Stimulated activated CD8-positive, alpha-beta memory T cell treated with anti-CD3 and anti-CD28 coated beads, Interleukin-2, amount 100 ng/mL, for 48 hours (primary cell): ENCODE measurements around the gene BIN2.
"Not testable (repeated sequence)": the region's sequence is repeated elsewhere in the genome, so short reads cannot be mapped to it uniquely, and the experiment has no call there.

Experiments used
- DNase-seq, 2 donors: peaks; one replicate each; pipeline ENCODE4 v3.0.0-alpha.2; 2020; ENCODE audit warnings: low read depth in 2 of 2

BIN2 gene

DNA sequence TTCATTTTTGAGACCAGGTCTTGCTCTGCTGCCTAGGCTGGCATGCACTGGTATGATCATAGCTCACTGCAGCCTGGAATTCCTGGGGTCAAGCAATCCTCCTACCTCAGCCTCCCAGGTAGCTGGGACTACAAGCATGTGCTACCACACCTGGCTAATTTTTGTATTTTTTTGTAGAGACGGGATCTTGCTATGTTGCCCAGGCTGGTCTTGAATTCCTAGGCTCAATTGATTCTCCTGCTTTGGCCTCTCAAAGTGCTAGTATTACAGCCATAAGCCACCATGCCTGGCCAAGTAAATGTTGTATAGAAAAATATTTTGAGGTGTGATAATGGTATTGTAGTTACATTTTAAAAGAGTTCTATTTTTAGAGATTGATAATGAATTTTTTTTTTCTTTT, 12.6 kb downstream of the BIN2 start:
- DNase-seq = no peak

- no peak for DNase-seq
Measured at GRCh38 chr12:51307655-51308593, 16.1 kb downstream of the BIN2 start.

DNA sequence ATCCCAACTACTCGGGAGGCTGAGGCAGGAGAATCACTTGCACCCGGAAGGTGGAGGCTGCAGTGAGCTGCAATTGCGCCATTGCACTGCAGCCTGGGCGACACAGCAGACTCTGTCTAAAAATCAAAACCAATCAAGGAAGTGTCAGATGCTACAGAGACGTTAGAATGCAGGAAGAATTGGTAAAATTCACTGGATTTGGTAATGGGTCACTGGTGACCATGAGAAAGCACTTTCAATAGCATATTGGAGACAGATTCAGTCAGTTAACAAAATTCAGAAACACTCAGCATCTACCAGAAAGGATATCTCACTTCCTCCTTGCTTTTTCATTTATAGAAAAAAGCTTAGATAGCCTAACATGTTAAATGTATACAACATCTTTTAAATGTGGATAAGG, 17.5 kb downstream of the BIN2 start:
- no peak for DNase-seq

DNA sequence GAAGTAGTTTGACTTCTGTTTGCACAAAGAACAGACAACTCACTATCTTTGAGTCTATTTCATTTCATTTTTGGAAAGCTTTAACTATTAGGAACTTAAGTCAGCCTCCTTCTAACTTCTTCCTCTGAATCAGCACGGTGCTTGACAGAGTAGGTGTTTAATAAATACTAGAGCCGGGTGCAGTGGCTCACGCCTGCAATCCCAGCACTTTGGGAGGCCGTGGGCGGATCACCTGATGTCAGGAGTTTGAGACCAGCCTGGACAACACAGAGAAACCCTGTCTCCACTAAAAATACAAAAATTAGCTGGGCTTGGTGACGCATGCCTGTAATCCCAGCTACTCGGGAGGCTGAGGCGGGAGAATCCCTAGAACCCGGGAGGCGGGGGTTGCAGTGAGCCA, 23.2 kb downstream of the BIN2 start:
- not testable (repeated sequence) for DNase-seq

DNA sequence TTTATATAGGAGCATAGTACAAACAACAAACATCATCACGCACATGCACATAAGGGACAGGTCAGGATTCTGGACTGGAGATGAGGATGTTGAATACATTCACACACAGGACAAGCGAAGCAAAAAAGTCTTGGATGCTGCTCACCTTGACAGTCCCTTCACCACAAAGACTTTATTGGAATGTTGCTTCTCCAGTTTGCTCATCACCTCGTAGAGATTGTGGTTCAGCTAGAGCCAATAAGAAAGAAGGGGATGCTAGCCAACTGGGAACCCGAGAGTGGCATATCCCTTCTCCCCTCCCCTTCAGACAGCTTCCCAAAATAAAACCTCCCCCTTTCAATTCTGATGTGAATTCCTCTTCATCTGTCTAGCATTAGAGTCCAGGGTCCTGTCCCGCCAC, 28.3 kb downstream of the BIN2 start:
- DNase-seq = no peak

GRCh38 chr12:51294097-51294496, 29.9 kb downstream of the BIN2 start:
- DNase-seq = not testable (repeated sequence)

DNA sequence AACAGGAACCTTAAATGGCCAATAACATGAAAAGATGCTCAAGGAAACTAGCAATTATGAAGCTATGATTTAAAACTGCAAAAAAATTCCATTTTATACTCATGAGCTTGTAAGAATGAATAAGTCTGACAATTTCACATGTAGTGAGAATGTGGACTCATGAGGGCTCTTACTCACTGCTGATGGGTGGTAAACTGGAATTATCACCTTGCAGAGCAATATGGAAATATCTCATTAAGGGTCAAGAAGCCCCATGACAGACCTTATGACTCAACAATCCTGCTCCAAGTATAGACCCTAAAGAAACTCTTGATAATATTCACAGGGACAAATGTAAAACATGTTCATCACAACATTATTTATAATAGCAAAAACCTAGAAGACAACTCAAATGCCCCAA, 30.3 kb downstream of the BIN2 start:
- no peak for DNase-seq

DNA sequence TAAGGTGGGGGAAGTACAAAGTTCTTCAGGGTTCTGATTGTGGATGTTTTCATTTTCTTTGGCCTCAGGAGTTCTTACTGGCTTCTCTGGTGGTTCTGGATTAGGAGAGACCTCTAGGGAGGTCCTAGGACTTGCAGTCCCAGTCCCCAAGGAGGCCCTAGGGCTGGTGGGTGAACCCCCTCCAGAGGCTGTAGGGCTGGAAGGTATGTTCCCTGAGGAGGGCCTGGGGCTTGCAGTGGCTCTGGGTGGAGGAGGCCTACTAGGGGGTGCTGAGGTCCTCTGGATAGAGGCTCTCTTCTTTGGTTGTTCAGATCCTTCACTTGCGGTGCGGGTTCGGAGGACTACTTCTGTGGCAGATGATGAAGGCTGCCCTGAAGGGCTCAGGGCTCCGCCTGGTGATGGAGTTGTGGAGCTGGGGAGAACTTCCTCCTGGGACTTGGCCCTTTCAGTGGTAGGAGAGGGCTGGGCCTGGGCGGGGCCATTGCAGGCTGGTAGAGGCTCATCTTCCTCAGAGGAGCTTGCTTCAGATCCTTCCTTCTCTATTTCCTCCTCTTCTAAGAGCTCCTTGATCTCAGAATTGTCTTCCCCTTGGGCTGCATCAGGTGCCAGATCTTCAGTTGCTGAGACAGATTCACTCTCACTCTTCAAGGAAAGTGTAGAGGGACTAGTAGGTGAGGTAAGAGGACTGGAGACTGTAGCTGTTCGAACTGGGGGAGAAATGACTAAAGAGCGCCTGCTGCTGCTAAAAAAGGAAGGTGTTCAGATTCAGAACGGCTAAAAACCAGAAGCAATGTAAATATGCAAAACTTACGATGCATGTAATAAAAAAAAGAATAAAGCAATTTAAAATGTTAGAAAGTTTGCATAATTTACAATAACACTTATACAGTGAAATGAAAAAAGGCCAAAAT, 32.1 kb downstream of the BIN2 start:
- DNase-seq = not testable (repeated sequence)

DNA sequence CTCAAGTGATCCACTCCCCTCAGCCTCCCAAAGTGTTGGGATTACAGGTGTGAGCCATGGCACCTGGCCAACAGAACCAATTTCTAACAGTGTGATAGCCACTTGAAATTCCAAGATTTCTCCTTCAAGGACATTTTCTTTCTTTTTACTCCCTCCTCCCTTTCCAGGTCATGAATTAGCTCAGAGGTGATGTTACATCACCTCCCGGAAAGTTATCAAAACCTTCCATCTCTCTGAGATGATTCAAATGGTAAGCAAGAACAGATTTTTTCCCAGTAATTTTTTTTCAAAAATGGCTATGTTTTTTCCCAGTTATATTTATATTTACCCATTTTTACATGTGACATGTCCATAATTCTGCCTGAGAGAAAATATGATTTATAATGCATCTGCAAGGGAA, 38.1 kb downstream of the BIN2 start:
- no peak for DNase-seq

DNA sequence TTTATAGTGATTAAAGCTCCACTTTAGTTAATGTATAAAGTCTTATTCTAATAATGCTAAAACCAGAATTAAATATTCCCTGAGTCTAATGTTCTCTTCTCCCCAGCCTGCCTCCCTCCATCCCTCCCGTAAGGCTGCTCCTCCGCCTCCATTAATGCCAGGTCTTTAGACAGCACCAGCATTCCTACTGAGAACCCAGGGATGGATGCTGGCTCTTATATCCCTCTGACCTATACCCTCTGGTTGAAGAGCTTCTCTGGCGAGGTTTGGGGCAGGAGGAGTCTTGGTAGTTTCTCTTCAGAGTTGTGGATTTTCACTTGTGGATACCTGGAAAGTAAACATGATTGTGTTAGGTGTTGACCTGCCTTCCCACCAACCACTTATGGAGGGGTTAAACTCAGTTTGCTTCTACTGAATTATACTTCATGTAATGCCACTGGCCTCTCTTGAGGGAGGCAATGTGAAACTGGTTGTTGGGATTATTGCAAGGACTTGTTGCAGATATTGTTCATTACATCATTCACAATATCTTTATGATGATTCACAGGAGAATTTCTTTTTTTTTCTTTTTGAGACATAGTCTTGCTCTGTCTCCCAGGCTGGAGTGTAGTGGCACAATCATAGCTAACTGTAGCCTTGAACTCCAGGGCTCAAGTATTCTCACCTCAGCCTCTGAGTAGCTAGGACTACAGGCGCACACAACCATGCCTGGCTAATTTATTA, 42.6 kb downstream of the BIN2 start:
- DNase-seq = no peak

DNA sequence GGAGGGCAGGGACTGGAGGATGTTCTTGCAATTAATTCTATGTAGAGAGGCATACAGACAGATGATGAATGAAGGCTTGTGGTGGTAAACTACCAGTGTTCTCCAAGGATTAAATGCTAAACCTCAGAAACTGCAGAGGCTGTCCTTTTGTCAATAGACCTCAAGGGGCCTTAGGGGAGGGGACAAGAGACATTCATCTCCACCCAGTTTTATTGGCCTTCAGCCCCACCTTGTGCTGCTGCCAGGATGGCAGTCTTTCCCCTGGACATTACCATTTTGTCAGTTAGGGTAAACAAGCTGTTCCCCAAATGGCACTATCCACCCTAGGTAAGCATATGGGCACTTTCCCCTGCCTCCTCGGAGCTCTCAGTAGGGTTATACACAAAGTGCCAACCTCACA, 48.9 kb downstream of the BIN2 start:
- DNase-seq = no peak

- not testable (repeated sequence) for DNase-seq
Measured at GRCh38 chr12:51272810-51273209, 51.2 kb downstream of the BIN2 start.

GRCh38 chr12:51270951-51271518, 52.9 kb downstream of the BIN2 start:
- DNase-seq = no peak

GRCh38 chr12:51270067-51270950, 53.7 kb downstream of the BIN2 start, which contains the start of gene SMAGP:
SMAGP (minus strand) TSS chr12:51270415; CDS start chr12:51269278, 1,137 bp downstream.
- DNase-seq = peak; percentile 24 to 49

DNA sequence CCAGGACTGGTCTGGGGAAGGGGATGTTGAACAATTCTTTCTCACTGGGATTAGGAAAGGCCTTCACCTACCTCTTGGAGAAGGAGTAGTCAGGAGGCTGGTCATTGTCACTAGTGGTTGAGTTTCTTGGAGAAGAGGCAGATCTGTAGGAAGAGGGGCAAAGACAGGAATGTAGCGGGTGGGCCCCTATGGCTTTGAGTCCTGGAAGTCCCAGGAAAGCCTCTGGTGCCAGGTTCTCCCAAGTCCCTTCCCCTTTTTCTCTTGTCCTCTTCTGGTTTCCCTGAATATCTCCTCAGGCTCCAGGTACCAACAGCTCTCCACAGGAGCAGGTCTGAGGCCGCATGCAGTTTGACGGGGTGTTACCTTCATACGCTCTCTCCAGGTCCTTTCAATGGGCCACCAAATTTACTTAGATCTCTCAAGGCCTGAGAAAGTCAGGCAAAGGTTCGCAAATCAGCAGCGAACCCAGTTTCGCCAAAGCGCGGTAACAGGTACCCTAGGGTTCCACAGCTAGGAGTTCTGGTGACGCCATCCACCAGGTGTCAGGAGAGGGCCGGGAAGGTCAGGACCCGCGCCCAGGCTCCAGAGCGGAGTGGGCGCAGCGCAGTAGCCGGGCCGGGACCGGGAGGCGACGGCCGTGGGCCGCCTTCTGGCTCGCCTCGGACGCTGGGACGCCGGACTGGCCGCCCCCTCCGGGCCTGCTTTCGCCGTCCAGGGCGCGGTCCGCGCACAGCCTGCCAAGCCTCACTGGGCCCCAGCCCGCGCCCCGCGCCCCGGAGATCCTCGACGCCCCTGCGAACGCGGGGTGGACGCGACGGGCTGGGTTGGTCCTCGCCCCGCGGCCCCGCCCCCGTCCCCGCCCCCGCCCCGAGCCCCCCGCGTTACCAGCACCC, 54.6 kb downstream of the BIN2 start:
- peak in 1 of 2 donors; percentile 30 for DNase-seq

GRCh38 chr12:51265024-51265423, 59.0 kb downstream of the BIN2 start:
- DNase-seq = no peak

- no peak for DNase-seq
Measured at GRCh38 chr12:51264297-51264696, 59.7 kb downstream of the BIN2 start.

DNA sequence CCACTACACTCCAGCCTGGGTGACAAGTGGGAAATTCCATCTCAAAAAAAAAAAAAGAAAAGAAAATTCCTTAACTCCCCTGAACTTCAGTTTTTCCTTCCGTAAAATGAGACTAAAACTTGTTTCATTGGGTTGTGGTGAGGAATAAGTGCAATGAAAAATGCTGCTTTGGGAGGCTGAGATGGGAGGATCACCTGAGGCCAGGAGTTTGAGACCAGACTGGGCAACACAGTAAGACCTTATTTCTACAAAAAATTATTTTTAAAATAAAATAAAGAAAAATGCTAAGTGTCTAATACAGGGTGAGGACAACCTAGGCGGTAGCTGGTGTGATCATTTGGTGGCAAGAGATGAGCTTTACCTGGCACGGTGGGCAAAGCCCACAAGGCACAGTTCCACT, 60.6 kb downstream of the BIN2 start:
- DNase-seq = no peak

DNA sequence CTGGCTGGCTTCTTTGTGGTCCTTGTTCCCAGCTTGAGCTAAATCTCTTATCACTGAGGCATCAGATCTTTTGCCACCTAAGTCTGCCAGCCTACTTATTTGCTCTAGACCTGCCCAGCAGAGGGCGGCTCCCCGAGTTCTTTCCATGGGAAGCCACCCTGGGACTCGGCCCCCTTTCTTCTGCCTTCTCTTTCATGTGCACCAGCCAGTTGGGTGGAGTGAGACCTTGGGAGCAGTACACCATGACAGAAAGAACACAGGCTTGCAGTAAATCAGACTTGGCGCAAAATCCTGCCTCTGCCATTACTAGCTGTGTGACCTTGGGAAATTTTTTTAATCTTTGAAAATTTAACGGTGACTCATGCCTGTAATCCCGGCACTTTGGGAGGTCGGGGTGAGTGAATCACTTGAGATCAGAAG, 61.2 kb downstream of the BIN2 start:
- peak in 1 of 2 donors; percentile 24 for DNase-seq
